GM12874 (cell line): ENCODE results near the gene TGFB3.

Experiments used
- CTCF ChIP-seq: IDR thresholded peaks from 2 replicates; pipeline ENCODE4 v1.5.1; 2011; ENCODE audit warnings: low read depth, mild to moderate bottlenecking, control low read depth, low read length, moderate library complexity; ENCODE audit not compliant: insufficient read depth

TGFB3 gene

GRCh38 chr14:75969891-75970290 lies 11.9 kb downstream of the TGFB3 start:
- no peak for TF ChIP-seq CTCF

DNA sequence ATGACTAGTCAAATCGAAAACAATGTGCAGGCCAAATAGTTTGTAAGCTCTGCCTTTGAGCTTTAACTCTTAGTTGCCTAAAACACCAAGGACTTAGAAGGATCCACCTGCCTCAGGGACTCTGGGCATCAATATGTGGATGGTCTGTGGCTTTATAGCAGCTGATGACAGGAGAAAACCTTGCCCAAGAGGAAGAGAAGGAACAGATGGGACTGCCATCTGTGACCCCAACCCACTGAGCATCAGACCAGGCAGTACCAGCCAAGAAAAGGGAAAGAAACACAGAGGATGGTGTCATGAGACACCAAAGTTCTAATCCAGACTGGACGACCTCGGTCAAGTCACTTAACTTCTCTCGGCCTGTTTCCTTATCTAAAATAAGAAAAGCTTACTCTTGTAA lies 12.7 kb downstream of the TGFB3 start:
- TF ChIP-seq CTCF, result no peak

DNA sequence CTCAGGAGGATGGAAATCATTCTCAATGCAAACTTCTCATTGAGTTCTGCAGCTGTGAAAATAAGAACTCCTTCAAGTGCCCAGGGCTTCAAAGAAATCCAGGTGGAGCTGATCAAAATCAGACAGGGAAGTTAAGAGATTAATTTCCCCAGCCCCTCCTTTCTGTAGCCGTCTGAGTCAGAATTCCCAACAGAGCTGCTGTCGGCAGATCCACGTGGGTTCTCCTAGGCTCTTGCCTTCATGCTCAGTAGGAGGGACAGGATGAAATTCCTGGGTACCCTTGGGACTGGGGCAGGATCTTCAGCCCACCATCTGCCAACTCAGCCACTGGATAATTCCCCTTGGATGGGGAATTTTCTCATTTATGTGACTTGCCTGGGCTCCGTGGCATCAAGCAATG lies 13.3 kb downstream of the TGFB3 start:
- no peak for TF ChIP-seq CTCF

DNA sequence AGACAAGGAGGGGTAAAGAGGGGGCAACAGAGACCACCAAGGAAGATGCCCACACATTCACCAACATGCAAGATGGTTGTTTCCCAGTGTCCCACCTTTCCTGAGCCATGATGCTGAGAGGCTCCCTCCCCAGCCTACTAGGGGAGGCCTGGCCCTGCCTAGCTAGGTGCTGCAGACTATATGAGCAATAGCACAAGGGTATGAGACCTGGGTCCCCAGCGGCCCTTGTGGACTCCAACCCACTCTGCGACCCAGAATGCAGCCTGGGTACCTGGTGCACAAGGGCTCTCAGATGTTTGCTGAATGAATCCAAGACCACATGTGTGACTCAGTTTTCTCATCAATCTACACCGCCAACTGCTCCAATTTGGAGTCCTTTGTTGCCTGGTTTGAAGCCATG lies 13.9 kb downstream of the TGFB3 start:
- no peak for TF ChIP-seq CTCF

DNA sequence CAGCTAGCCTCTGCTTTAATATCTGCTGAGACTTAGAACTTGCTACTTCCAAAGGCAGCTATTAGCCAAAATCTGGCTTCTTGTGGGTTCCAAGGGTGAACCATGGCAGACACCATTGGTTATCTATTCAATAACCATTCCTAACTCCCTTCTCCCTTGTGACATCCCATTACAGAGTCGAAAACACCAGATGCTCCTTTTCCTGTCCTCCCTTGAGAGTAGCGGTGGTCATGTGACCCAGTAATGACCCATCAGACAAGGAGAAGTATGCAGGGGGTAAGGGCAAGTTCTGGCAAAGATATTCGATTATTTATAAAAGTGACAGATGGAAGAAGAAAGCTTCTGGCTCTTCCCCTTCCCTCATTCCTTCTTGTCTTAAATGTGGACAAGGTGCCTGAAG lies 20.1 kb downstream of the TGFB3 start:
- TF ChIP-seq CTCF, result no peak

DNA sequence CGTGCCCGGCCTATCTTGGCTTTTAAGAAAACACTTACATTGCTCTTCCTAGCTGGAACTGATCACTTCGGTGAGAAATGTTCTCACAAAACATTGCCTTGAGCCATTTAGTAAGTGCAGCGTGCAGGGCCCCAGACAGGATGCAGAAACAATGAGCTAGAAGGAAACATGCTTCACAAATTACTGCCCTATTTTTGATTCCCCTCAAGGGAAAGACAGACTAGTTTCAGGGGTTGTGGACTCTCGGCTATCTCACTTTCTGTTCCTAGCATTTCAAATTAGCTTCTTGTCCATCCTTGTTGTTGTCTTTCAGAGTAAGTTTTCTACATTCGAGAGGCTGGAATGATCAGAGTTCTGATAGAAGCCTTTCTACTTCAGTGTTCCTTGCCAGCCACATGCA lies 21.6 kb downstream of the TGFB3 start:
- no peak for TF ChIP-seq CTCF

DNA sequence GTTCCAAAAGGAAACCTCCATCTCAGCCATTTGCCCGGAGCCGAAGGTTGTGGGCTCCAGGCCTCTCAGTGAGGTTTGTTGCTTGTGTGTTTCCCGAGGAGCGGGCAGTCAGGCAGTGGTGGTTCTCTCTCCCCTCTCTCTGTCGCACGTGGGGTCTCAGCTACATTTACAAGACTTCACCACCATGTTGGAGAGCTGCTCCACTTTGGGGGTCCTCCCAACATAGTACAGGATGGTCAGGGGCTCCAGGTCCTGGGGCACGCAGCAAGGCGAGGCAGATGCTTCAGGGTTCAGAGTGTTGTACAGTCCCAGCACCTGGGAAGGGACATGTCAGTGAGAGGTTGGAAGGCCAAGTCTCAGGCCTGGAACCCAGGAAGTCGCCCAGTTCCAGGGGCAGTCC lies 22.8 kb downstream of the TGFB3 start:
- no peak for TF ChIP-seq CTCF

DNA sequence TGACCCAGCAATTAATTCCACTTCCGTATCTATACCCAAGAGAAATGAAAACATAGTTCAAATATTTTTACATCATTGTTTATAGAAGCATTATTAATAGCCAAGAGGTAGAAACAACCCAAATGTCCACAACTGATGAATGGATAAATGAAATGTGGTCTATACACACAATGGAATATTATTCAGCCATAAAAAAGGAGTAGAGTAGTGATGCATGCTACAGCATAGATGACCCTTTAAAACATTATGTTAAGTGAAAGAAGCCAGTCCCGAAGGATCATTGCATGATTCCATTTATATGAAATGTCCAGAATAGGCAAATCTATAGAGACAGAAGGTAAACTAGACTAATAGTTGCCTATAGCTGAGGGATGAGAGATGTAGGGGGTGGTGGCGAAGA lies 29.3 kb downstream of the TGFB3 start:
- TF ChIP-seq CTCF, result no peak
